HCT116 (cell line): ENCODE data around the gene PEX6. TPM values are rescaled to one million over a fixed set of nuclear protein-coding genes. Genes with fewer than 3 reads are reported as not detected.

ENCODE experiments used
- ATAC-seq: fragments of 200-7000 bp; cut with Tn5 transposase; 2 replicates; pipeline ENCODE4 v1.9.1; 2020; ENCODE audit warnings: mild to moderate bottlenecking, moderate library complexity
- BruUV-seq: library from RNA; stranded (reverse); fragments of 400-500 nt; replicated peaks from 2 replicates; lab custom pipeline; 2021; lab: Mats Ljungman, UMichigan
- CTCF ChIA-PET: fragments of 300-600 bp; sonication (Branson Sonifier 250); formaldehyde crosslinking; loops from one replicate; lab custom pipeline; 2021; ENCODE audit warnings: antibody characterized with exemption; lab: Charles Lee
- POLR2A ChIA-PET: fragments of 300-600, 350-600 bp; sonication (Branson Sonifier 250); formaldehyde crosslinking; loops from one replicate; lab custom pipeline; 2021; ENCODE audit warnings: antibody characterized with exemption; lab: Charles Lee
- RAD21 ChIA-PET, 2 experiments: fragments of 300-600 bp; sonication (Branson Sonifier 250); formaldehyde crosslinking; loops; one replicate each; lab custom pipeline; 2023; ENCODE audit warnings: low total read pairs in 2 of 2; ENCODE audit not compliant: uncharacterized antibody in 2 of 2, unreplicated experiment in 2 of 2, low non-redundant PET in 1 of 2; lab: Charles Lee
- DNase-seq: peaks from one replicate; pipeline ENCODE4 v3.0.0-alpha.2; 2010; ENCODE audit warnings: low read depth, low spot score
- H2AFZ ChIP-seq: fragments of 200-600 bp; shearing (Covaris generic), sonication (generic); 2 replicates; pipeline ENCODE4 v1.6.1; 2017; ENCODE audit warnings: low read depth, mixed run types, mixed read lengths, antibody characterized with exemption, low read length; ENCODE audit not compliant: poor library complexity, severe bottlenecking
- H3K27ac ChIP-seq: 2 replicates; pipeline ENCODE4 v1.5.1; 2012; ENCODE audit warnings: low read depth, low read length
- H3K27me3 ChIP-seq: fragments of 200-600 bp; sonication (generic); 2 replicates; pipeline ENCODE4 v1.6.1; 2016; ENCODE audit warnings: mixed run types, low read length, mixed read lengths; ENCODE audit not compliant: insufficient read depth
- H3K36me3 ChIP-seq, 2 experiments: fragments of 200-500 bp in 1 of 2; fragments of 200-600 bp in 1 of 2; sonication (Bioruptor generic) in 1 of 2; sonication (generic) in 1 of 2; 2 replicates each; pipeline versions ENCODE4 v1.5.1 to v1.6.1; 2014 to 2016; ENCODE audit warnings: low read length in 2 of 2, inconsistent platforms in 1 of 2, mixed read lengths in 1 of 2, mixed run types in 1 of 2; ENCODE audit not compliant: insufficient read depth in 2 of 2, control insufficient read depth in 1 of 2
- H3K4me1 ChIP-seq, 2 experiments: fragments of 200-600 bp in 1 of 2; sonication (generic) in 1 of 2; 2 replicates each; pipeline versions ENCODE4 v1.5.1 to v1.6.1; 2012 to 2017; ENCODE audit warnings: low read length in 2 of 2, inconsistent platforms in 1 of 2, mild to moderate bottlenecking in 1 of 2, mixed read lengths in 1 of 2, mixed run types in 1 of 2, moderate library complexity in 1 of 2; ENCODE audit not compliant: insufficient read depth in 2 of 2, control insufficient read depth in 1 of 2
- H3K4me2 ChIP-seq: fragments of 200-600 bp; sonication (generic); 2 replicates; pipeline ENCODE4 v1.6.1; 2017; ENCODE audit warnings: mixed run types, low read length, mixed read lengths
- H3K4me3 ChIP-seq, 2 experiments: fragments of 200-600 bp in 1 of 2; sonication (generic) in 1 of 2; replicated peaks in 1 of 2; 2 replicates each; pipeline ENCODE4 v1.5.1; 2011 to 2016; ENCODE audit warnings: low read length in 2 of 2, control low read depth in 1 of 2, low read depth in 1 of 2, mild to moderate bottlenecking in 1 of 2, mixed read lengths in 1 of 2, mixed run types in 1 of 2
- H3K79me2 ChIP-seq: fragments of 200-600 bp; sonication (generic); 2 replicates; pipeline ENCODE4 v1.6.1; 2017; ENCODE audit warnings: mild to moderate bottlenecking, mixed run types, low read length, moderate library complexity, mixed read lengths; ENCODE audit not compliant: insufficient read depth
- H3K9ac ChIP-seq: fragments of 200-600 bp; sonication (generic); 2 replicates; pipeline ENCODE4 v1.6.1; 2016; ENCODE audit warnings: low read length, mixed read lengths
- H3K9me2 ChIP-seq: fragments of 200-600 bp; sonication (generic), shearing (Covaris generic); 2 replicates; pipeline ENCODE4 v1.6.1; 2017; ENCODE audit warnings: mixed run types, mild to moderate bottlenecking, moderate library complexity; ENCODE audit not compliant: insufficient read depth
- H3K9me3 ChIP-seq, 2 experiments: fragments of 200-500 bp in 1 of 2; fragments of 200-600 bp in 1 of 2; sonication (Bioruptor generic) in 1 of 2; sonication (generic) in 1 of 2; 2 replicates each; pipeline ENCODE4 v1.6.1; 2014 to 2017; ENCODE audit warnings: low read length in 2 of 2, mixed read lengths in 2 of 2, inconsistent platforms in 1 of 2, low read depth in 1 of 2, mild to moderate bottlenecking in 1 of 2, mixed run types in 1 of 2, moderate library complexity in 1 of 2; ENCODE audit not compliant: control insufficient read depth in 1 of 2, insufficient read depth in 1 of 2
- H4K20me1 ChIP-seq: fragments of 200-600 bp; sonication (generic), shearing (Covaris generic); 2 replicates; pipeline ENCODE4 v1.6.1; 2017; ENCODE audit warnings: mixed run types, mild to moderate bottlenecking, moderate library complexity; ENCODE audit not compliant: insufficient read depth
- CBX3 ChIP-seq: IDR thresholded peaks from 2 replicates; pipeline ENCODE4 v1.6.1; 2012; ENCODE audit warnings: low read depth
- CTCF ChIP-seq, 3 experiments: fragments of 200-600 bp in 1 of 3; sonication (generic) in 1 of 3; IDR thresholded peaks in 2 of 3; conservative IDR thresholded peaks in 1 of 3; 2 replicates each; pipeline ENCODE4 v1.5.1; 2012 to 2017; ENCODE audit warnings: low read depth in 2 of 3, low read length in 2 of 3, antibody characterized with exemption in 1 of 3, borderline replicate concordance in 1 of 3, control low read depth in 1 of 3, mild to moderate bottlenecking in 1 of 3, mixed read lengths in 1 of 3, mixed run types in 1 of 3, moderate library complexity in 1 of 3; ENCODE audit not compliant: insufficient read depth in 1 of 3
- EZH2 ChIP-seq: fragments of 200-600 bp; sonication (generic); IDR thresholded peaks from 2 replicates; pipeline ENCODE4 v1.6.1; 2017; ENCODE audit warnings: antibody characterized with exemption, mixed run types
- EZH2phosphoT487 ChIP-seq: fragments of 200-600 bp; IDR thresholded peaks from 2 replicates; pipeline ENCODE4 v1.6.1; 2018; ENCODE audit warnings: antibody characterized with exemption, borderline replicate concordance
- MAX ChIP-seq: IDR thresholded peaks from 2 replicates; pipeline ENCODE4 v1.6.1; 2012
- YY1 ChIP-seq: IDR thresholded peaks from 2 replicates; pipeline ENCODE4 v1.6.1; 2011; ENCODE audit warnings: low read length, low read depth, moderate library complexity, mild to moderate bottlenecking; ENCODE audit not compliant: insufficient replicate concordance; ENCODE audit errors: extremely low read depth
- ZNF274 ChIP-seq: fragments of 200-500 bp; sonication (Bioruptor generic); IDR thresholded peaks from 2 replicates; pipeline ENCODE4 v1.6.1; 2014; ENCODE audit warnings: mild to moderate bottlenecking, low read depth, low read length, inconsistent platforms
- intact Hi-C: fragments of 100-400 bp; cut with micrococcal nuclease; formaldehyde crosslinking; loops from 2 replicates; pipeline ENCODE4 v1.10.0; 2022
- total RNA-seq: library from RNA; stranded (reverse); gene quantifications from one replicate; pipeline ENCODE4 v1.2.1, GENCODE V29; 2021; ENCODE audit not compliant: unreplicated experiment
- TF ChIP-seq, protein P1 (sequence below): IDR thresholded peaks from 2 replicates; pipeline ENCODE4 v1.6.1; 2011; ENCODE audit warnings: mild to moderate bottlenecking, low read length, moderate library complexity; ENCODE audit not compliant: insufficient replicate concordance; ENCODE audit errors: extremely low read depth

PEX6 gene
- total RNA-seq, 1 experiment from 2014 or later = 21.4 TPM

- Histone ChIP-seq H3K4me1 (no peaks in the 10 kb centered on the region), H2AFZ (no peak overlapping the region), H3K9ac (no peak overlapping the region), H3K9me3 (no peaks in the 10 kb centered on the region), H3K9me2 (no peaks in the 10 kb centered on the region), H3K4me2 (no peak overlapping the region), H3K27me3 (no peaks in the 10 kb centered on the region), H3K36me3 (no peaks in the 10 kb centered on the region), H3K4me3 (no peak overlapping the region)
- intact Hi-C loops = no loop called here
- ATAC-seq (no peak), DNase-seq (no peak)
- ChIA-PET POLR2A (no interaction called here), CTCF (interaction anchor here (0.7 kb wide), 1 partner anchor 200 kb away, joined by 3 read pairs; no protein-coding TSS in a partner anchor), RAD21 (no interaction called here)
- TF ChIP-seq EZH2 = no peak
- TF ChIP-seq CBX3 = no peak
- TF ChIP-seq, all 23 proteins: peak for 0
- no TSS peak for BruUV-seq
- Histone ChIP-seq H4K20me1 (no peaks in the 10 kb centered on the region; the same call in 1 of the 2 replicates), H3K27ac (no peak overlapping the region), H3K79me2 (no peaks in the 10 kb centered on the region)
Observed at GRCh38 chr6:42952389-42952788, 26.6 kb downstream of the PEX6 start.

- no peaks in the 10 kb centered on the region for H4K20me1 ChIP-seq
- H2AFZ ChIP-seq = no peak overlapping the region
- TF ChIP-seq CBX3 = no peak
- TF ChIP-seq, all 23 proteins: peak for 0
- Histone ChIP-seq H3K9ac (no peak overlapping the region), H3K9me3 (no peaks in the 10 kb centered on the region), H3K4me2 (no peak overlapping the region), H3K9me2 (no peaks in the 10 kb centered on the region), H3K27me3 (no peaks in the 10 kb centered on the region), H3K79me2 (no peaks in the 10 kb centered on the region), H3K4me1 (no peaks in the 10 kb centered on the region), H3K4me3 (no peak overlapping the region), H3K27ac (no peak overlapping the region), H3K36me3 (no peaks in the 10 kb centered on the region)
- DNase-seq (no peak), ATAC-seq (no peak)
- RAD21 ChIA-PET = no interaction called here
- CTCF ChIA-PET = no interaction called here
- intact Hi-C loops = no loop called here
- BruUV-seq = no TSS peak
- POLR2A ChIA-PET = no interaction called here
Observed at GRCh38 chr6:42947950-42948349, 31.0 kb downstream of the PEX6 start.

DNA sequence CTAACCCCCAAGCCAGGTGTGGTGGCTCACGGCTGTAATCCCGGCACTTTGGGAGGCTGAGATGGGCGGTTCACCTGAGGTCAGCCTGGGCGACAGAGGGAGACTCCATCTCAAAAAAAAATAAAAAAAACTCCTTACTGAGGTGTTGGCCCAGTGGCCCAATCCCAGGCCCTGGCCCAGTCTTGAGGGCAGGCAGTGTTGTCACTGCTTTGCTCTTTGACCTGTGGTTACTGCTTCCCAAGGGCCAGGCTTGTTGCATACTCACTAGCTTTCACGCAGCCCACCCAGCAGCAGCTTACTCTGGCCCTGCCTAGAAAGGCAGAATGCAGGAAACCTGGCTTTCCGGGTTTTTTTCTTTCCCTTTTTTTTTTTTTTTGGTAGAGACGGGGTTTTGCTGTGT, 36.5 kb downstream of the PEX6 start:
- H3K4me2 ChIP-seq = no peak overlapping the region
- no peak overlapping the region for H3K9ac ChIP-seq
- no peak overlapping the region for H3K4me3 ChIP-seq
- POLR2A ChIA-PET = no interaction called here
- ATAC-seq (no peak), DNase-seq (no peak)
- RAD21 ChIA-PET = no interaction called here
- H3K79me2 ChIP-seq = no peaks in the 10 kb centered on the region
- no peaks in the 10 kb centered on the region for H3K4me1 ChIP-seq
- H3K9me2 ChIP-seq = no peaks in the 10 kb centered on the region
- intact Hi-C loops = no loop called here
- H3K9me3 ChIP-seq = no peaks in the 10 kb centered on the region
- no peak overlapping the region for H3K27ac ChIP-seq
- H3K36me3 ChIP-seq = peaks cover 0 to 6% of the 10 kb centered on the region in 2 experiments; a peak in 1 of 4 replicates
- CTCF ChIA-PET = no interaction called here
- BruUV-seq = no TSS peak
- no peaks in the 10 kb centered on the region for H3K27me3 ChIP-seq
- no peaks in the 10 kb centered on the region for H4K20me1 ChIP-seq
- H2AFZ ChIP-seq = no peak overlapping the region
- TF ChIP-seq YY1 (no peak), ZNF274 (no peak), MAX (no peak), CTCF (IDR thresholded peaks at IDR 0.05 in 2 of 3, conservative IDR thresholded peaks at IDR 0.05 in 1 of 3; ENCODE audit: borderline replicate concordance in 1 of 3, insufficient read depth in 1 of 3, low read depth in 2 of 3, low read length in 2 of 3) (no peak), EZH2phosphoT487 (no peak)
- TF ChIP-seq, protein P1, sequence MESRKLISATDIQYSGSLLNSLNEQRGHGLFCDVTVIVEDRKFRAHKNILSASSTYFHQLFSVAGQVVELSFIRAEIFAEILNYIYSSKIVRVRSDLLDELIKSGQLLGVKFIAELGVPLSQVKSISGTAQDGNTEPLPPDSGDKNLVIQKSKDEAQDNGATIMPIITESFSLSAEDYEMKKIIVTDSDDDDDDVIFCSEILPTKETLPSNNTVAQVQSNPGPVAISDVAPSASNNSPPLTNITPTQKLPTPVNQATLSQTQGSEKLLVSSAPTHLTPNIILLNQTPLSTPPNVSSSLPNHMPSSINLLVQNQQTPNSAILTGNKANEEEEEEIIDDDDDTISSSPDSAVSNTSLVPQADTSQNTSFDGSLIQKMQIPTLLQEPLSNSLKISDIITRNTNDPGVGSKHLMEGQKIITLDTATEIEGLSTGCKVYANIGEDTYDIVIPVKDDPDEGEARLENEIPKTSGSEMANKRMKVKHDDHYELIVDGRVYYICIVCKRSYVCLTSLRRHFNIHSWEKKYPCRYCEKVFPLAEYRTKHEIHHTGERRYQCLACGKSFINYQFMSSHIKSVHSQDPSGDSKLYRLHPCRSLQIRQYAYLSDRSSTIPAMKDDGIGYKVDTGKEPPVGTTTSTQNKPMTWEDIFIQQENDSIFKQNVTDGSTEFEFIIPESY = no peak
